AG04449 (cell line): ENCODE measurements around the gene CHAF1B.
"Not testable (repeated sequence)": the region's sequence is repeated elsewhere in the genome, so short reads cannot be mapped to it uniquely, and the experiment has no call there.

Source experiments
- CTCF ChIA-PET: fragments of 350-600 bp; formaldehyde crosslinking; extraction: SDS; loops from one replicate; lab custom pipeline; 2021; ENCODE audit warnings: antibody characterized with exemption; lab: Yijun Ruan, JAX
- POLR2A ChIA-PET: fragments of 400-600, 350-600 bp; formaldehyde crosslinking; extraction: SDS; loops from one replicate; lab custom pipeline; 2020; ENCODE audit warnings: antibody characterized with exemption, inconsistent platforms; lab: Yijun Ruan, JAX
- DNase-seq: peaks from one replicate; pipeline ENCODE4 v3.0.0-alpha.2; 2010; ENCODE audit warnings: low read depth, low spot score
- H3K4me3 ChIP-seq: 2 replicates; pipeline ENCODE4 v1.5.1; 2011; ENCODE audit warnings: low read depth, mild to moderate bottlenecking, control low read depth, low read length
- CTCF ChIP-seq: IDR thresholded peaks from one replicate; pipeline ENCODE4 v1.5.1; 2011; ENCODE audit warnings: mild to moderate bottlenecking, moderate library complexity, low read length, control low read depth, inconsistent platforms; ENCODE audit not compliant: insufficient read depth; ENCODE audit errors: missing control alignments

CHAF1B gene

GRCh38 chr21:36386031-36386642, 945 bp downstream of the CHAF1B start:
- CTCF ChIA-PET = interaction anchor here (1.2 kb wide), 1 partner anchor 37 kb away, joined by 3 read pairs; no protein-coding TSS in a partner anchor
- H3K4me3 ChIP-seq = peak overlapping the region; percentile 63
- DNase-seq = no peak
- POLR2A ChIA-PET = no interaction called here
- no peak for TF ChIP-seq CTCF

GRCh38 chr21:36388096-36388495, 2.9 kb downstream of the CHAF1B start:
- CTCF ChIA-PET = no interaction called here
- TF ChIP-seq CTCF = no peak
- DNase-seq = no peak
- no peak overlapping the region for H3K4me3 ChIP-seq
- POLR2A ChIA-PET = no interaction called here

- ChIA-PET CTCF (no interaction called here), POLR2A (no interaction called here)
- H3K4me3 ChIP-seq = no peak overlapping the region
- no peak for TF ChIP-seq CTCF
- no peak for DNase-seq
Observed at GRCh38 chr21:36388835-36389234, 3.6 kb downstream of the CHAF1B start.

DNA sequence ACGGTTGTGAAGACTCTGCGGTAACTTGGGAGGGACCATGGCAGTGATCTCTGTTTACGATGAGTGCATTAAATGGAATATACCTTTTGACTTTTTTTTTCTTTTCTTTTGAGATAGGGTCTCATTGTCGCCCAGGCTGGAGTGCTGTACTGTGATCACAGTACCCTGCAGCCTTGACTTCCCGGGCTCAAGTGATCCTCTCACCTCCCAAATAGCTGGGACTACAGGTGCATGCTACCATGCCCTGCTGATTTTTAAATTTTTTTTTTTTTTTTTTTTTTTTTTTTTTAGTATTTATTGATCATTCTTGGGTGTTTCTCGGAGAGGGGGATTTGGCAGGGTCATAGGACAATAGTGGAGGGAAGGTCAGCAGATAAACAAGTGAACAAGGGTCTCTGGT, 6.5 kb downstream of the CHAF1B start:
- H3K4me3 ChIP-seq, POLR2A ChIA-PET, DNase-seq: not testable (repeated sequence)
- CTCF ChIA-PET = interaction anchor here (1.3 kb wide), 1 partner anchor 32 kb away, joined by 3 read pairs; no protein-coding TSS in a partner anchor

GRCh38 chr21:36395353-36396111, 10.3 kb downstream of the CHAF1B start:
- no peak overlapping the region for H3K4me3 ChIP-seq
- no peak for DNase-seq
- POLR2A ChIA-PET = no interaction called here
- TF ChIP-seq CTCF = no peak
- CTCF ChIA-PET = no interaction called here

- POLR2A ChIA-PET = no interaction called here
- no peak for DNase-seq
- no peak for TF ChIP-seq CTCF
- CTCF ChIA-PET = interaction anchor here (0.6 kb wide), 1 partner anchor 10 kb away, joined by 3 read pairs; no protein-coding TSS in a partner anchor
- H3K4me3 ChIP-seq = no peak overlapping the region
Observed at GRCh38 chr21:36396325-36396724, 11.1 kb downstream of the CHAF1B start.

- H3K4me3 ChIP-seq = no peak overlapping the region
- TF ChIP-seq CTCF = no peak
- DNase-seq = no peak
- ChIA-PET CTCF (interaction anchor here (1.0 kb wide), 1 partner anchor 17 kb away, joined by 3 read pairs; no protein-coding TSS in a partner anchor), POLR2A (no interaction called here)
Observed at GRCh38 chr21:36396971-36397370, 11.8 kb downstream of the CHAF1B start.
